GM10266 (cell line): ENCODE measurements around the gene CLSTN1.

ENCODE experiments used
- DNase-seq: peaks from one replicate; pipeline ENCODE4 v3.0.0; 2012; ENCODE audit errors: extremely low spot score
- TF ChIP-seq, protein P1 (sequence below): IDR thresholded peaks from 2 replicates; pipeline ENCODE4 v1.5.1; 2012; ENCODE audit warnings: mild to moderate bottlenecking, low read depth; ENCODE audit not compliant: control insufficient read depth, insufficient read depth; ENCODE audit errors: missing control alignments

CLSTN1 gene

DNA sequence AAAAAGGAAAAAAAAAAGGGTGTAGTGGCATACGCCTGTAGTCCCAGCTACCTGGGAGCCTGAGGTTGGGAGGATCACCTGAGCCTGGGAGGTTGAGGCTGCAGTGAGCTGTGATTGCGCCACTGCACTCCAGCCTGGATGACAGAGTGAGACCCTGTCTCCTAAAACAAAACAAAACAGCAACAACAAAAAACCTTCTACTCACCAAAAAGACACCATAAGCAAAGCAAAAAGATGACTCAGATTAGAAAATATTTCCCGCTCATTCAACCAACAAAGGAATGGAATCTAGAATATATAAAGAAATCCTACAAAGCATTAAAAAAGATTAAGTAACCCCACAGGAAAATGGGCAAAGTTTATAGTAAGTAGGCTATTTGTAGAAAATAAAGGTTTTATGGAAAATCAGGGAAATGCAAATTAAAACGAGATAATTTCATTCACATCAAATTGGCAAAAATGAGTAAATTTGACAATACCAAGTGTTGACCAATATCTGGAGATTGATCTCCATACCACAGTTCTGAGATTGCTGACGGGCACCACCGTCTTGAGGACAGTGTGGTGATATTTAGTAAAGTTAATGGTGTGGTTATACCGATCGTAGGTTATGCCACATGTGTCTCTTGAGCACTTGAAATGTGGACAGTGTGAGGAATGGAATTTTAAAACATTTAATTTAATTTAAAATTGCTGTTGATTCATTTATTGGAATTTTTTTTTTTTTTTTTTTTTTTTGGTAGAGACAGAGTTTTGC, 118.2 kb downstream of the CLSTN1 start:
- TF ChIP-seq, protein P1, sequence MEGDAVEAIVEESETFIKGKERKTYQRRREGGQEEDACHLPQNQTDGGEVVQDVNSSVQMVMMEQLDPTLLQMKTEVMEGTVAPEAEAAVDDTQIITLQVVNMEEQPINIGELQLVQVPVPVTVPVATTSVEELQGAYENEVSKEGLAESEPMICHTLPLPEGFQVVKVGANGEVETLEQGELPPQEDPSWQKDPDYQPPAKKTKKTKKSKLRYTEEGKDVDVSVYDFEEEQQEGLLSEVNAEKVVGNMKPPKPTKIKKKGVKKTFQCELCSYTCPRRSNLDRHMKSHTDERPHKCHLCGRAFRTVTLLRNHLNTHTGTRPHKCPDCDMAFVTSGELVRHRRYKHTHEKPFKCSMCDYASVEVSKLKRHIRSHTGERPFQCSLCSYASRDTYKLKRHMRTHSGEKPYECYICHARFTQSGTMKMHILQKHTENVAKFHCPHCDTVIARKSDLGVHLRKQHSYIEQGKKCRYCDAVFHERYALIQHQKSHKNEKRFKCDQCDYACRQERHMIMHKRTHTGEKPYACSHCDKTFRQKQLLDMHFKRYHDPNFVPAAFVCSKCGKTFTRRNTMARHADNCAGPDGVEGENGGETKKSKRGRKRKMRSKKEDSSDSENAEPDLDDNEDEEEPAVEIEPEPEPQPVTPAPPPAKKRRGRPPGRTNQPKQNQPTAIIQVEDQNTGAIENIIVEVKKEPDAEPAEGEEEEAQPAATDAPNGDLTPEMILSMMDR = no peak
- DNase-seq = no peak

- no peak for DNase-seq
- TF ChIP-seq, protein P1 = no peak
These were observed 120.1 kb downstream of the CLSTN1 start for GRCh38 chr1:9703681-9704080.

DNA sequence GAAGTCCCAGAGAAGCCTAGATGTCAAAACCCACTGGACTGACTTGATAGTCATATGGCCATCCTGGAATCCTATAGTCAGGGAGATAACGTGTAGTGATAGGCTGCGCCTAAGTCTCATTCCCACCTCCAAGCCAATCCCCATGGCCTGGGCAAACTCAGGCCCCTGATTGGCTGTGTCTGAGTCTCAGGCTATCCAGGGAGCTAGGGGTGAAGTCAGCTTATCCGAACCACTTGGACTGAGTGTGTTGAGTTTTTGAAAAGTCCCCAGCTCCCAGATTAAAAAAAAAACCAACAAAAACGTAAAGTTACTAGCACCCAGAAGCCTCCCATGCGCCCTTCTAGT, 120.6 kb downstream of the CLSTN1 start:
- TF ChIP-seq, protein P1 = no peak
- DNase-seq = no peak

- TF ChIP-seq, protein P1 = no peak
- DNase-seq = no peak
These were observed 122.1 kb downstream of the CLSTN1 start for GRCh38 chr1:9701665-9702064.

GRCh38 chr1:9700340-9700739, 123.4 kb downstream of the CLSTN1 start:
- TF ChIP-seq, protein P1 = no peak
- no peak for DNase-seq

- DNase-seq = no peak
- TF ChIP-seq, protein P1 = no peak
These were observed 124.4 kb downstream of the CLSTN1 start for GRCh38 chr1:9699361-9699760.

DNA sequence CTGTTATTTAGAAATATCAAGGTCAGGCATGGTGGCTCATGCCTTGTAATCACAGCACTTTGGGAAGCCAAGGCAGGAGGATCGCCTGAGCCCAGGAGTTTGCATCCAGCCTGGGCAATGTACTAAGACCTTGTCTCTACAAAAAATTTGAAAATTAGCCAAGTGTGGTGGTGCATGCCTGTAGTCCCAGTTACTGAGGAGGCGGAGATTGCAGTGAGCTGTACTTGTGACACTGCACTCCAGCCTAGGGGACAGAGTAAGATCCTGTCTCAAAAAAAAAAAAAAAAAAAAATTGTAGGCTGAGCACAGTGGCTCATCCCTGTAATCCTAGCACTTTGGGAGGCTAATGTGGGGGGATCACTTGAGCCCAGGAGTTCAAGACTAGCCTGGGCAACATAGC, 127.0 kb downstream of the CLSTN1 start:
- TF ChIP-seq, protein P1 = no peak
- no peak for DNase-seq
